HT-29 (cell line): ENCODE results near the gene ACCSL. TPM values are rescaled to one million over a fixed set of nuclear protein-coding genes. Genes with fewer than 3 reads are reported as not detected.

Source experiments
- DNase-seq: peaks from one replicate; pipeline ENCODE4 v3.0.0-alpha.2; 2015; ENCODE audit warnings: low spot score
- total RNA-seq: library from RNA; depleted of rRNA; stranded (reverse); fragments of >200 nt; shearing (Covaris generic); gene quantifications from 2 replicates; pipeline ENCODE4 v1.2.3, GENCODE V29; 2014

The ACCSL gene
- total RNA-seq, 1 experiment from 2014 or later: not detected

GRCh38 chr11:44018127-44018521 lies 29.7 kb upstream of the ACCSL start:
- DNase-seq: no peak

GRCh38 chr11:44018829-44019228 lies 29.0 kb upstream of the ACCSL start:
- no peak for DNase-seq

GRCh38 chr11:44024977-44025376 lies 22.8 kb upstream of the ACCSL start:
- DNase-seq: no peak

- DNase-seq: no peak
Observed at GRCh38 chr11:44025727-44026126, 22.1 kb upstream of the ACCSL start.

- DNase-seq: no peak
Observed at GRCh38 chr11:44028401-44028800, 19.4 kb upstream of the ACCSL start.

GRCh38 chr11:44028816-44029506 lies 18.8 kb upstream of the ACCSL start:
- no peak for DNase-seq

- no peak for DNase-seq
Observed at GRCh38 chr11:44029507-44029845, 18.3 kb upstream of the ACCSL start.

GRCh38 chr11:44029977-44030911 lies 17.5 kb upstream of the ACCSL start:
- DNase-seq: no peak

GRCh38 chr11:44030996-44031395 lies 16.8 kb upstream of the ACCSL start:
- no peak for DNase-seq

- no peak for DNase-seq
Observed at GRCh38 chr11:44031549-44031948, 16.2 kb upstream of the ACCSL start.

- DNase-seq: no peak
Observed at GRCh38 chr11:44032299-44033085, 15.3 kb upstream of the ACCSL start.

- DNase-seq: no peak
Observed at GRCh38 chr11:44033411-44033850, 14.3 kb upstream of the ACCSL start.

GRCh38 chr11:44033856-44034255 lies 13.9 kb upstream of the ACCSL start:
- no peak for DNase-seq

GRCh38 chr11:44034639-44035038 lies 13.1 kb upstream of the ACCSL start:
- no peak for DNase-seq

GRCh38 chr11:44036811-44037657 lies 10.7 kb upstream of the ACCSL start:
- peak; percentile 81 for DNase-seq

- no peak for DNase-seq
Observed at GRCh38 chr11:44037658-44037998, 10.2 kb upstream of the ACCSL start.

GRCh38 chr11:44043157-44043556 lies 4.6 kb upstream of the ACCSL start:
- no peak for DNase-seq

GRCh38 chr11:44046182-44046581 lies 1.6 kb upstream of the ACCSL start:
- no peak for DNase-seq

GRCh38 chr11:44047298-44047697 lies 483 bp upstream of the ACCSL start:
- no peak for DNase-seq

GRCh38 chr11:44049832-44050231 lies 2.1 kb downstream of the ACCSL start:
- no peak for DNase-seq

- DNase-seq: no peak
Observed at GRCh38 chr11:44051171-44051570, 3.4 kb downstream of the ACCSL start.
